Activated T-cell treated with anti-CD3 and anti-CD28 coated beads, Interleukin-2, amount 50 U/mL, for 24 hours (primary cell): ENCODE data around the gene ZWINT.

ENCODE experiments used
- DNase-seq: peaks from one replicate; pipeline ENCODE4 v3.0.0-alpha.2; 2020
- H3K27ac Mint-ChIP-seq: 2 replicates; pipeline ENCODE4 v1.8.0; 2020; ENCODE audit warnings: mild to moderate bottlenecking, mixed read lengths
- H3K27me3 Mint-ChIP-seq: 2 replicates; pipeline ENCODE4 v1.8.0; 2020; ENCODE audit warnings: mixed read lengths
- H3K36me3 Mint-ChIP-seq: 2 replicates; pipeline ENCODE4 v1.8.0; 2020; ENCODE audit warnings: low read depth, mixed read lengths
- H3K4me1 Mint-ChIP-seq: 2 replicates; pipeline ENCODE4 v1.8.0; 2020; ENCODE audit warnings: low read depth, mixed read lengths
- H3K4me3 Mint-ChIP-seq: 2 replicates; pipeline ENCODE4 v1.8.0; 2020; ENCODE audit warnings: mild to moderate bottlenecking, moderate library complexity, mixed read lengths
- H3K9me3 Mint-ChIP-seq: 2 replicates; pipeline ENCODE4 v1.8.0; 2020; ENCODE audit warnings: mixed read lengths

Gene ZWINT, protein sequence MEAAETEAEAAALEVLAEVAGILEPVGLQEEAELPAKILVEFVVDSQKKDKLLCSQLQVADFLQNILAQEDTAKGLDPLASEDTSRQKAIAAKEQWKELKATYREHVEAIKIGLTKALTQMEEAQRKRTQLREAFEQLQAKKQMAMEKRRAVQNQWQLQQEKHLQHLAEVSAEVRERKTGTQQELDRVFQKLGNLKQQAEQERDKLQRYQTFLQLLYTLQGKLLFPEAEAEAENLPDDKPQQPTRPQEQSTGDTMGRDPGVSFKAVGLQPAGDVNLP

DNA sequence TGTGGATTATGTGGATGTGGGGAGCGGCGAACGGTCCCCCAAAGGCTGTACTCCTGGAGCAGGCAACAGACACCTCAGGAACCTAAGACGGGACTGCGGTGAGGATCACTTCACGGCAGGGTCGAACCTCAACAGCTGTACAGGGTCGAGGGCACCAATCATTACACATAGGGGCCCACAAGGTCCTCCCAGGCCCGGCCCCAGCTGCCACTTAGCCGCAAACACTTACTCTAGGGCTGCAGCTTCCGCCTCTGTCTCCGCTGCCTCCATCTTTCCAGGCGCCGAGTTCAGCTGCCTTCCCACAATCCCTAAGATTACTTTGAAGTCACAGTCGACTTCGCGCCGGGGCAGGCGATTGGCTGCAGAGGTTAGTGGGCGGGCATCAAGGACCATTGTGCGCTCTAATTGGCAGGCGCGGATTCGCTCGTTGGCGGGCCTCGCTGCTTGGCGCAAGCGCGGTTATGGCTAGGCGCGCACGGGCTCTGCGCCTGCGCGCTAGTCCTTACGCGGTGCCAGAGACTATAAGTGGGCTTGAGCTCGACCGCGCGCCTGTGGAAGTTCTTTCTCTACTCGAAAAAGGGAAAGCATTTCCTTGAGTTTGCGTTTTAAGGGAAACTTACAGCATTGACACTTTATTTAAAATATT lies at the start of gene ZWINT:
Gene ZWINT (minus strand): TSS at position 293 of the 646 bp plus-strand sequence. CDS start 23 bp downstream, at position 270.
- H3K27me3 Mint-ChIP-seq = no peaks in the 10 kb centered on the region
- H3K4me1 Mint-ChIP-seq = peaks cover 44% of the 10 kb centered on the region
- DNase-seq = peak; percentile 93

DNA sequence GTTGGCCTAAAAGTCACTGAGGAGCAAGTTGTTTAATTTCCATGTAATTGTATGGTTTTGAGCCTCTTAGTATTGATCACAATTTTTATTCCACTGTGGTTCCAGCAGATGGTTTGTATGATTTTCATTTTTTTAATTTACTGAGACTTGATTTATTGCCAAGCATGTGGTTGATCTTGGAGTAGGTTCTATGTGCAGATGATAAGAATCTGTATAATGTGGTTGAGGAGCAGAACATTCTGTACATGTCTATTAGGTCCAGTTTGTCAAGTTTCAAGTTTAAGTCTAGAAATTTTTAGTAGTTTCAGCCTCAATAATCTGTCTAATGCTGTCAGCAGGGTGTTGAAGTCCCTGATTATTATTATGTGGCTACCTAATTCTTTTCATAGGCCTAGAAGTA lies 22.7 kb upstream of the ZWINT start:
- H3K4me1 Mint-ChIP-seq = no peaks in the 10 kb centered on the region
- no peak overlapping the region for H3K27ac Mint-ChIP-seq
- DNase-seq = no peak
- no peaks in the 10 kb centered on the region for H3K9me3 Mint-ChIP-seq
- no peaks in the 10 kb centered on the region for H3K27me3 Mint-ChIP-seq
- H3K36me3 Mint-ChIP-seq = no peaks in the 10 kb centered on the region
- H3K4me3 Mint-ChIP-seq = no peak overlapping the region

More for the DNA sequence above, at the start of gene ZWINT:
- H3K36me3 Mint-ChIP-seq = peaks cover 48% of the 10 kb centered on the region
- H3K27ac Mint-ChIP-seq = peak within 1 kb of the TSS; percentile 95
- peak within 1 kb of the TSS; percentile 98 for H3K4me3 Mint-ChIP-seq
- no peaks in the 10 kb centered on the region for H3K9me3 Mint-ChIP-seq

DNA sequence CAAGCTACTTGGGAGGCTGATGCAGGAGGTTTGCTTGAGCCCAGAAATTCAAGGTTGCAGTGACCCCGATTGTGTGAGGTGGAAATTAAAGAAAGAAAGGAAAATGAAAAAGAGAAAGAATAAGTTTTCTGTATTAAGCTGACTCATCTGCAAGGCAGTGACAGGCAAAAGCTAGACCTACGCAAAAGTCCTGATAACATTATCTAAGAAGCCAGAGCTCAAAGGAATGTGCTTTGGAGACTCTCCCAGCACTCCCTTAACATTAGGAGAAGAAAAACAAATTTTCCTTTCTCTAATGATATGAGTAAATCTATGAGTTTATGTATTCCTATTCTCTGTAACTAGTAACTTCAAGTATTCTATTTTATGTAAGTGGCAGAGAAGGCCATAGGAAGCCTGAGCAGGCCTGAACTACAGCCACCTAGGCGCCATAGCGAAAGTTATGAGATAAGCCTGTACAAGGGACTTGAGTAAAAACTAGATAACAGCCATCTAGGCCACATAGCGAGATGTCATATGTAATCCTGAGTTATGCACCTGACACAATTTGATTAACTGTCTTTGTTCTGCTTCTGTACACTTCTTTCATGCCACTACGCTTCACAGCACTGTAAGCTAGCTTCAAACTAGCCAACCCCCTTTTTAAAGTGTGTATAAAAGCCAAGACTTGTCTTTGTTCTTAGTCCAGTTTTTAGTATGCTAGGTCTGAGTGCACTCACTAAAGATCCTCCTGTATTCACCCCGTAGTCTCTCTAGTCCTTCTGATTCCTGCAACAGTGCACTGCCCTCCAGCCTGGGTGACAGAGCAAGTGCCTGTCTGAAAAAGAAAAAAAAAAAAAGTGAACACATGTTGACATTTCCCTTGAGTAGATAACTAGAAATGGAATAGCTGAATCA lies 9.4 kb upstream of the ZWINT start:
- no peaks in the 10 kb centered on the region for H3K27me3 Mint-ChIP-seq
- H3K36me3 Mint-ChIP-seq = no peaks in the 10 kb centered on the region
- no peak overlapping the region for H3K4me3 Mint-ChIP-seq
- DNase-seq = no peak
- H3K27ac Mint-ChIP-seq = no peak overlapping the region
- H3K4me1 Mint-ChIP-seq = no peaks in the 10 kb centered on the region
- H3K9me3 Mint-ChIP-seq = peaks cover 18% of the 10 kb centered on the region

DNA sequence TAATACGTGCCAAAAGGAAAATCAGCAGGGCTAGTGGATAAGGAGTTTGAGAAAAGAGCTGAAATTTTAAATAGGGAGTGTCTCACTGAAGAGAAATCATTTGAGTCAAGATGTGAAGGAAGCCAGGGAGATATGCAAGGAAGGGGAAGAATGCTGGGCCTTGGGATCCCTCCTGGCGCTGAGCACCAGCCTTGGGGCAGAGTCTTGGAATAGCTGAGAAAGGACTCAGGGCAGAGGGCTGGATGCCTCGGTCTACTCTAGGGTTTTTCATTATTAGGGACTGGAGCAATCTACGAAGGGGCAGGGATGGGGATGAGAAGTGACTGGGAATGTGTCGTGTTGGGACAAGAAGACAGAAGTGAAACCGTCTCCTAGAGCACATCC lies 484 bp downstream of the ZWINT start:
- H3K27me3 Mint-ChIP-seq = no peaks in the 10 kb centered on the region
- no peak for DNase-seq
- no peaks in the 10 kb centered on the region for H3K9me3 Mint-ChIP-seq
- H3K4me3 Mint-ChIP-seq = peak overlapping the region; percentile 98
- H3K36me3 Mint-ChIP-seq = peaks cover 51% of the 10 kb centered on the region
- H3K4me1 Mint-ChIP-seq = peaks cover 45% of the 10 kb centered on the region
- H3K27ac Mint-ChIP-seq = peak overlapping the region; percentile 95

DNA sequence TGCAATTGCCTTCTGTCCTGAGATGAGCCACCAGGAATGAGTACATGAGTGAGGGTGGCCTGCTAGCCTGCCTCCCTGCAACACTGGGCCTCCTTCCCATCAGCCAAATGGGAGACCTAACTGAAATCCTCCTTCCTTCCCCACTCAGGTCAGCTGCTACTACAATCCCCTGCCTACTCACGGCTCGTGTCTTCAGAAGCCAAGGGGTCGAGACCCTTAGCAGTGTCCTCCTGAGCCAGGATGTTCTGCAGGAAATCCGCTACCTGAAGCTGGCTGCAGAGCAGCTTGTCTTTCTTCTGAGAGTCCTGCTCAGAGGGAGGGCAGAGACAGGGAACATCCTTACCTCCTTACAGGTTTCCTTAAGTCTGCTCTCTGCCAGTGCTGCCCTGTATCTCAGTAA lies 1.2 kb downstream of the ZWINT start:
- no peak for DNase-seq
- peak overlapping the region; percentile 95 for H3K27ac Mint-ChIP-seq
- no peaks in the 10 kb centered on the region for H3K9me3 Mint-ChIP-seq
- H3K27me3 Mint-ChIP-seq = no peaks in the 10 kb centered on the region
- peak overlapping the region; percentile 98 for H3K4me3 Mint-ChIP-seq
- H3K36me3 Mint-ChIP-seq = peaks cover 57% of the 10 kb centered on the region
- H3K4me1 Mint-ChIP-seq = peaks cover 45% of the 10 kb centered on the region

DNA sequence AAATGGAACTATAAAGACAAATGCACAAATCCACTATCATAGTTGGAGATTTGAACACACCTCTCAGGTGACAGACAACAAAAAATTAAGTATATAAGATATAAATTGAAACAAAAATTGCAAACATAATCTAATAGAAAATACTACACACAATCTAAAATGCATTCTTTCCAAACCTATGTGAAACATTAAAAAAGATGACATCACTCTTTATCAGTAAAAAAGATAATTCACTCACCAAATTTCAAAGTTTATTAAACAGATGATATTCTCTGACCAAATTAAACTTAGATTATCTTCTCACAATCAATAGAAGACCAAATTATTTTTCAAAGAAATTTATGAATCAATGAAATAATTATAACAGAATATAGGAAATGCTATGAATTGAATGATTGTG lies 4.0 kb downstream of the ZWINT start:
- peaks cover 78% of the 10 kb centered on the region for H3K36me3 Mint-ChIP-seq
- H3K9me3 Mint-ChIP-seq = no peaks in the 10 kb centered on the region
- H3K27me3 Mint-ChIP-seq = no peaks in the 10 kb centered on the region
- peaks cover 34% of the 10 kb centered on the region for H3K4me1 Mint-ChIP-seq
- DNase-seq = no peak
- no peak overlapping the region for H3K4me3 Mint-ChIP-seq
- no peak overlapping the region for H3K27ac Mint-ChIP-seq

DNA sequence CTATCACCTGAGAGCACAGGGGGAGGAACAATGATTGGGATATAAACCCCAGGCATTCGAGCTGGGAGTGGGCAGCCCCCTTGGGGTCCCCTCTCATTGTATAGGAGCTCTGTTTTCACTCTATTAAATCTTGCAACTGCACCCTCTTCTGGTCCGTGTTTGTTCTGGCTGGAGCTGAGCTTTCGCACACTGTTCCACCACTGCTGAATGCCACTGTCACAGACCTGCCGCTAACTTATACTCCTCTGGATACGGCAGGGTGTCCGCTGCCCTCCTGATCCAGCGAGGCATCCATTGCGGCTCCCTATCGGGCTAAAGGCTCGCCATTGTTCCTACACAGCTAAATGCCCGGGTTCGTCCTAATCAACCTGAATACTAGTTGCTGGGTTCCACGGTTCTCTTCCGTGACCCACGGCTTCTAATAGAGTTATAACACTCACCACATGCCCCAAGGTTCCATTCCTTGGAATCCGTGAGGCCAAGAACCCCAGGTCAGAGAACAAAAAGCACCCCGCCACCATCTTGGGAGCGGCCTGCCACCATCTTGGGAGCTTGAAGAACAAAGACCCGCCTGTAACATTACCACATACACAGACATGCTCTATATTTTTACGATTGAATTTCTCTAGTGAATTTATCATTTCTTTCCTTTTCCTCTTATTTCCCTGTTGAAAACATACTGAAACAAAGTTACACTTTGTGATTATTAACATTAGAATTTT lies 9.0 kb downstream of the ZWINT start:
- Mint-ChIP-seq H3K27me3 (no peaks in the 10 kb centered on the region), H3K4me1 (peaks cover 3% of the 10 kb centered on the region), H3K4me3 (no peak overlapping the region), H3K9me3 (no peaks in the 10 kb centered on the region), H3K36me3 (peaks cover 38% of the 10 kb centered on the region), H3K27ac (no peak overlapping the region)
- no peak for DNase-seq

DNA sequence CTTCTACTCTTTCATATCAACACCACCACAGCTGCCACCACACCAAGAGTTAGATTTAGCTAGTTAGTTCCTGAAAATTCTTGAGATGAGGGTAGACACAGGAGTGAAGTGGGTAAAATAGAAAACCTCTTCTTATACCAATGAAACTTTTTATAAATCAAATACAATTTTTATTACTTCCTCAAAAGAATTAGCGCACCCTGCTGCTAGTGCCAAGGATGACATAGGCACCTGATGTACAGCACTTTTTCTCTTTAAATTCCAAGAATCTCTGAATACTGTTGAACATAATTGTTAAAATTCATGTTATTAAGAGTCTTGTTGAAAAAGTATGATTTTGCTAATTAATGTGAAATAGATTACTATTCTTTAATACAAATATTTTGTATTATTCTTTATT lies 11.4 kb downstream of the ZWINT start:
- Mint-ChIP-seq H3K27ac (no peak overlapping the region), H3K4me3 (no peak overlapping the region), H3K27me3 (no peaks in the 10 kb centered on the region), H3K9me3 (no peaks in the 10 kb centered on the region), H3K4me1 (no peaks in the 10 kb centered on the region), H3K36me3 (peaks cover 26% of the 10 kb centered on the region)
- DNase-seq = no peak

DNA sequence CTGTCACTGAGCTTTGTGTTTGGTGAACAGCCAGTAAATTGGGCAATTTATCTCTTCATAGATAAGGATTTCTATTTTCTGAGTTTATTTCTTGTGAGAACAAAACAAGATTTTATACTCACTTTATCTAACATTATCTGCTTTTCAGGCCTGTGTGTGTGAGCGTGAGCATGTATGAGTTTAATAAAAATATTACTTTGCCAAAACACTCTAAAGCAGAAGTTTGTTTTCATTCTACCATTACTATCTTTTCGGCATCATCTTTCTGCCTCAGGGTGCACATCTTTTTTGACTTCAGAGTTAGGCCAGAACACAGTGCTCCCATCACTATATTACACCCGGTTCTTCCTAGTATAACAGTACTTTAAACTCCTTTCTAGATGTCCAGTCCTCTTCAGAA lies 13.0 kb downstream of the ZWINT start:
- H3K9me3 Mint-ChIP-seq = no peaks in the 10 kb centered on the region
- no peaks in the 10 kb centered on the region for H3K27me3 Mint-ChIP-seq
- H3K36me3 Mint-ChIP-seq = peaks cover 11% of the 10 kb centered on the region
- H3K4me1 Mint-ChIP-seq = no peaks in the 10 kb centered on the region
- no peak for DNase-seq
- no peak overlapping the region for H3K4me3 Mint-ChIP-seq
- no peak overlapping the region for H3K27ac Mint-ChIP-seq

DNA sequence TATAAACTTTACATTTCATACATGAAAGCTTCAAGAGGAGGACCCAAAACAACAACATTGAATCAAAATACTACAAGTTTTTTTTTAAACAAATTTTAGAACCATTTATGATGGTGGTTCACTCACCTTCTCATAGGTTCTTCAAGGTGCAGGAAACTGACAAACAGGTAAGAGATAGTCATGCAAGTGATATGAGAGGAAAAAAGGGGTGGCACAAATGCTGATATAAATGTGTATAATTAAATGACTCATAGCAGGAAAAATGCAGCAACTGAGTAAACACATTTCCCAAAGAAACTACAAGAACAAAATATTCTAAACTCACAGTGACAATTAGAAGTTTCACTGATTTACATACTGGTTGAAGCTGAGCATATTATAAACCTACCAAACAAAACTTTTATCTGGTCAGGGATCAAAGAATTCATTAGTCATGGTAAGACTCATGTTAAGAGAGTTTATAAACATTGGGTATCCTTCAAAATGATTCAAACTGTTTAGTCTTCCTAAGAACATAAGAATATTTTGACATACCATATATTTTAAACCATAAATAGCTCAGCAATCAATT lies 14.1 kb downstream of the ZWINT start:
- H3K36me3 Mint-ChIP-seq = peaks cover 4% of the 10 kb centered on the region
- no peaks in the 10 kb centered on the region for H3K9me3 Mint-ChIP-seq
- H3K27me3 Mint-ChIP-seq = no peaks in the 10 kb centered on the region
- no peaks in the 10 kb centered on the region for H3K4me1 Mint-ChIP-seq
- H3K4me3 Mint-ChIP-seq = no peak overlapping the region
- no peak overlapping the region for H3K27ac Mint-ChIP-seq
- DNase-seq = no peak

DNA sequence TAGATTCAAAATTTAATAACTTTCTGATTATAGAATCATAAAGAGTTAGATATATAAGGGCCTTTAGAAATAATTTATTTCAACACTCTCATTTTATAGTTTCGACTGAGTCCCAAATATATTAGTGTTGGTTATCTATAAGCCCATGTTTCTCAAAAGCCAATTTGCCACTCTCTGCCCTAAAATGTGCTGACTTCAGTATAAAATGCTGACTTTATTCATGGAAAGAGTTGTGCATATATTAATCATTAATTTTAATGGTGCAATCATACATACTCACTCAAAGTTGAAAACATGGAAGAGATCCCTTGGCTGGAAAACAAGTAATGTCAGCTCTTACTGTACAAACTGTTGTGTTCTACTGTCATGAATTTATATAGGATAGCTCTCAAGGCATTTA lies 19.4 kb downstream of the ZWINT start:
- H3K36me3 Mint-ChIP-seq = no peaks in the 10 kb centered on the region

DNA sequence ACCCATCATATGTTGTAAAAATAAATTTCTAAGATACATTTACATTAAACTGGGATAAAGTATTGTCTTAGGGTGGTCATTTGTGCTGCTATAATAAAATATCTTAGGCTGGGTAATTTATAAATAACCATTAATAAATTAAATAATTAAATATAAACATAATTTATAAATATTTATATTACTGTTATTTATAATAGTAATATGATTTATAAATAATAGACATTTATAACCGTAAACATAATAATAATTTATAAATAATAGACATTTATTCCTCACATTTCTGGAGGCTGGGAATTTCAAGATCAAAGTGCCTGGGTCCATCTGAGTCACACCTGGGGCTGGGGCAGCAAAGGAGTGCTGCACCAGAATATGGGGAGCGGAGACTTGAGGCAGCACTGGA lies 31.1 kb downstream of the ZWINT start:
- no peaks in the 10 kb centered on the region for H3K9me3 Mint-ChIP-seq
- no peak for DNase-seq
- no peaks in the 10 kb centered on the region for H3K4me1 Mint-ChIP-seq
- no peak overlapping the region for H3K27ac Mint-ChIP-seq
- H3K27me3 Mint-ChIP-seq = no peaks in the 10 kb centered on the region
- no peaks in the 10 kb centered on the region for H3K36me3 Mint-ChIP-seq
- H3K4me3 Mint-ChIP-seq = no peak overlapping the region

More for the DNA sequence above, 19.4 kb downstream of the ZWINT start:
- Mint-ChIP-seq H3K27me3 (no peaks in the 10 kb centered on the region), H3K4me1 (no peaks in the 10 kb centered on the region), H3K4me3 (no peak overlapping the region), H3K9me3 (peaks cover 5% of the 10 kb centered on the region), H3K27ac (no peak overlapping the region)
- DNase-seq = no peak

DNA sequence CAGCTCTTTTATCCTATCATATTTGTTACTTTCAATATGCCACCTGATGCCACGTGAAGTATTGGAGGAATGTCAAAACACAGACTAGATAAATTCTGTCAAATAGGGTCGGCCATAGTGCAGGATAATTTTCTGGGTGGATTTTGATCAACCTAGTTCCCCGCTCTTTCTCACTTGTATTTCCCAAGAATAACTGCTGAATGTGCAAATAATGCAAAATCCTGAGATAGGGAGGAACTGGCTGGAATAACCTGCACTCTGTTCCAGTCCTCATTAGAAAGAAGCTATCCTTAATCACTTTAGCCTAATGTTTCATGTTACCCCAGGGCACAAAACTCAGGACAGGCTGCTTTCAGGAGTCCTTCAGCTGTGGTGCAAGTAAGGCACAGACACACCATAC lies 33.9 kb downstream of the ZWINT start:
- DNase-seq = no peak
- Mint-ChIP-seq H3K9me3 (no peaks in the 10 kb centered on the region), H3K27ac (no peak overlapping the region), H3K4me1 (no peaks in the 10 kb centered on the region), H3K4me3 (no peak overlapping the region), H3K27me3 (no peaks in the 10 kb centered on the region), H3K36me3 (no peaks in the 10 kb centered on the region)

DNA sequence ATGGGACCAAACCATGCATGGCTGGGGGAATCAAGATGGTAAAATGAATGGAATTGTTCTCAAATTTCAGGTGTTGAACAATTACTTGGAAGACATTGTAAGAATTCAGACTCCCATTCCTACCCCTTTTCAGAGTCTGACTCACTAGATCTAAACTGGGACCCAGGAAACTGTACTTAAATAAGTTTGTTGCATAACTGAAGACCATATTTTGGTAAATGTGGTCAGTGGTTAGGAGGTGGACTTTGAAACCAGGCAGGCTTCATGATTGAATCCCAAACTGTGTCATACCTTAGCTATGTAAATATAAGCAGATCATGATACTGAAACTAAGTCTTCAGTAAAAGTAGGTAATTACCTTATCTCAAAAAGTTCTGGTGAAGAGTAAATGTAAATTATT lies 41.7 kb downstream of the ZWINT start:
- H3K27me3 Mint-ChIP-seq = no peaks in the 10 kb centered on the region
- H3K4me1 Mint-ChIP-seq = no peaks in the 10 kb centered on the region
- H3K4me3 Mint-ChIP-seq = no peak overlapping the region
- H3K9me3 Mint-ChIP-seq = peaks cover 6% of the 10 kb centered on the region
- no peaks in the 10 kb centered on the region for H3K36me3 Mint-ChIP-seq
- no peak overlapping the region for H3K27ac Mint-ChIP-seq
- DNase-seq = no peak
